ENCODE measurements around the gene BTBD19.

DNA sequence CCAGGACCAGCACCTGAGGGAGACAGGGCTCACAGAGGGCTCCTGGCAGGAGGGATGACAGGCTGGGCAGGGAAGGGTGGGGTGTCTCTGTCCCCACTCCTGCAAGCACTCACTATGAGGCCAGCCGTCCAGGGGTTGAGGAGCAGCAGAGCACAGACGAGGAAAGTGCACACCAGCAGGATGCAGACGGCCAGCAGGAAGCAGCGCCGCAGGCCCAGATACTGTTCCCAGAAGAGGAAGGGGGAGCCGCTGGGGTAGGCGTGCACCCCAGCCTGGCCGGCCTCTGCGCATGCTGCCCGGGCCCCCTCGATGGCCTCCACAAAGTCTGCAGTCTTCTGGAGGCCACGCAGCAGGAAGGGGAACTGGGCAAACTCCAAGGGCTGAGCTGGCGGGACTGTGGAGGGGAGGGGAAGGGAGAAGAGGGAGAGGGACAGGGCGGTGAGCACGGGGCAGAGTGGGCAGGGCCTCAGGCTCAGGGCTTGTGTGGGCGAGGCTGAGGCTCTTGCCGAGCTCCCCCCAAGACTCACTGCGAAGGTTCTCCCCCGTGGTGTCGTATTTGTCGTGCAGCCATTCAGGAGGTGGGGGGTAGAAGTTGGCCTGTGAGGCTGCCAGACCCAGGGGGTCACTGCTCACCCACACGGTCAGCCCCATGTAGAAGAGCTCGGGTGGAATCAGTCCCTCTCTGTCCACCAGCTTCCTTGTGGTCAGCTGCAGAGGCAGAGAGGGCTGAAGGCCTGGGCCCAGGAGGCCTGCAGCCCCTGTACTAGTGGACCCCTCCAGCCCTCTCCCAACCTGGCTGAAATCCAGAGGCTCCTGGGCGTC, 18.3 kb downstream of the BTBD19 start:
- TF ChIP-seq, protein P1, sequence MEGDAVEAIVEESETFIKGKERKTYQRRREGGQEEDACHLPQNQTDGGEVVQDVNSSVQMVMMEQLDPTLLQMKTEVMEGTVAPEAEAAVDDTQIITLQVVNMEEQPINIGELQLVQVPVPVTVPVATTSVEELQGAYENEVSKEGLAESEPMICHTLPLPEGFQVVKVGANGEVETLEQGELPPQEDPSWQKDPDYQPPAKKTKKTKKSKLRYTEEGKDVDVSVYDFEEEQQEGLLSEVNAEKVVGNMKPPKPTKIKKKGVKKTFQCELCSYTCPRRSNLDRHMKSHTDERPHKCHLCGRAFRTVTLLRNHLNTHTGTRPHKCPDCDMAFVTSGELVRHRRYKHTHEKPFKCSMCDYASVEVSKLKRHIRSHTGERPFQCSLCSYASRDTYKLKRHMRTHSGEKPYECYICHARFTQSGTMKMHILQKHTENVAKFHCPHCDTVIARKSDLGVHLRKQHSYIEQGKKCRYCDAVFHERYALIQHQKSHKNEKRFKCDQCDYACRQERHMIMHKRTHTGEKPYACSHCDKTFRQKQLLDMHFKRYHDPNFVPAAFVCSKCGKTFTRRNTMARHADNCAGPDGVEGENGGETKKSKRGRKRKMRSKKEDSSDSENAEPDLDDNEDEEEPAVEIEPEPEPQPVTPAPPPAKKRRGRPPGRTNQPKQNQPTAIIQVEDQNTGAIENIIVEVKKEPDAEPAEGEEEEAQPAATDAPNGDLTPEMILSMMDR (IDR thresholded peaks at IDR 0.05), result no peak
- TF ChIP-seq EZH2 (IDR thresholded peaks at IDR 0.05; ENCODE audit: borderline replicate concordance, insufficient read depth, low read depth, low read length, poor library complexity, severe bottlenecking), result no peak
